Stimulated activated naive CD8-positive, alpha-beta T cell treated with anti-CD3 and anti-CD28 coated beads, Interleukin-15, Interleukin-2, amounts not matched to agents 100 ng/mL and 50 ng/mL, for 24 hours (primary cell): Measurements from ENCODE around the gene COL2A1.
A peak's percentile ranks its signal among the peaks of the same experiment; 100 is the strongest.

ENCODE experiments used
- H3K27ac Mint-ChIP-seq: one replicate; pipeline ENCODE4 v1.8.0; 2021; ENCODE audit warnings: mild to moderate bottlenecking, mixed read lengths
- H3K27me3 Mint-ChIP-seq: one replicate; pipeline ENCODE4 v1.8.0; 2021; ENCODE audit warnings: mixed read lengths
- H3K36me3 Mint-ChIP-seq: one replicate; pipeline ENCODE4 v1.8.0; 2021; ENCODE audit warnings: low read depth, mixed read lengths
- H3K4me1 Mint-ChIP-seq: one replicate; pipeline ENCODE4 v1.8.0; 2021; ENCODE audit warnings: low read depth, mixed read lengths
- H3K4me3 Mint-ChIP-seq: one replicate; pipeline ENCODE4 v1.8.0; 2021; ENCODE audit warnings: mild to moderate bottlenecking, mixed read lengths
- H3K9me3 Mint-ChIP-seq: one replicate; pipeline ENCODE4 v1.8.0; 2021; ENCODE audit warnings: mixed read lengths

Gene COL2A1

DNA sequence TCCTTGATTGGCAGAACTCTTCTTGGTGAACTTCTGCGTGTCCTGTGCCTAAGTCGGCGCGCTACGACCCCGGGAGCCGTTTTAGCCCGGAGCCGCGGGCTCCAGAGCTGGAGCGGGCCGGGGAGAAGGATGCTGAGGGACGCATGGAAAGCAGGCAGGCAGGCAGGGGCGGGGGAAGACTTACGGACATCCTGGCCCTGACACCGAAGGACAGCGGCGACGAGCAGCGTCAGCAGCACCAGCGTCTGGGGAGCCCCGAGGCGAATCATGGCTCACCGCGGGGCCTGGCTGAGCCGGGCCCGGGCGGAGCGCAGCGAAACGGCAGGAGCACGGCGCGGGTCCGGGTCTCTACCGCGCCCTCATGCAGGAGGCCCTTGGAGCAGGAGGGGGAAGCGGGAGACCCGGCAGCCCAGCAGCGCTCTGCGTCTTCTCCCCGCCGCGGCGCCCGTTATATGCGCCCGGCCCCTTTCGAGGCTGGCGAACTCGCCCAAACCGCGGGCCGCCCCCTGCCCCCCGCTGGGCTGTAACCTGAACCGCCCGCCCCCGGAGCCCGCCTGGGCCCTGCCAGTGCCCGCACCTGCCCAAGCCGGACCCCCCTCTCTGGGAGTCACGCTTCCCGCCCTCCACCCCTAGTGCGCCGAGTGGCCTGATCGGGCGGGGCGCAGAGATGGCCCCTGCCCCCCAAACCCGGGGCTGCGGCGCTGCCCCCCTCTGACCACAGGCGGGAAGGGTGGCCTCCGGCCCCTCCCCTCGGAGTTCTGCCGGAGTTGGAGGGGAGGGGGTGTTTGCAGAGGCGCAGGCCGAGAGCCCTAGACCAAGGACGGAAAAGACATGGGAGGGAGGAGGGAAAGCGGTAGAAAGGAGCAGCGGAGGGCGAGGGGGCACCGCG, at the start of gene COL2A1:
Gene COL2A1 (minus strand): TSS at position 424 of the 889 bp plus-strand sequence. CDS start 155 bp downstream, at position 269.
- H3K27ac Mint-ChIP-seq = no peak within 1 kb of the TSS
- no peaks in the 10 kb centered on the region for H3K9me3 Mint-ChIP-seq
- peak within 1 kb of the TSS; percentile 69 for H3K4me3 Mint-ChIP-seq
- peaks cover 40% of the 10 kb centered on the region for H3K4me1 Mint-ChIP-seq
- peaks cover 96% of the 10 kb centered on the region for H3K27me3 Mint-ChIP-seq
- no peaks in the 10 kb centered on the region for H3K36me3 Mint-ChIP-seq

DNA sequence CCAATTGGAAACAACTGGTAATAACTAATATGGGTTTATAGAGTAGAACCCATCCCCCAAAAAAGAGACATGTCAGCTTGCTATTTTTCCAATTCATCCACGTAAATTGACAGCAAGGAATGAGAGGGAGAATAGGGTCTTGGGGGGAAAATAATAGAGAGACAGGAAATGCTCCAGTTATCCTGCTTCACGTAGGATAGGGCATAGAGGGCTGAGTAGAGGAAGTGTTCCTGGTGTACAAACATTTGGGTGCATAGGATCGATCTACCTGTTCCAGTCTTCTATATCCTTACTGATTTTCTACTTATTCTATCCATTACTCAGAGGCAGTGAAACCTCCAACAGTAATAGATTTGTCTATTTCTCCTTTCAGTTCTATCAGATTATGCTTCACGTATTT, 49.6 kb upstream of the COL2A1 start:
- Mint-ChIP-seq H3K27me3 (no peaks in the 10 kb centered on the region), H3K4me3 (no peak overlapping the region), H3K4me1 (no peaks in the 10 kb centered on the region), H3K9me3 (peaks cover 7% of the 10 kb centered on the region), H3K27ac (no peak overlapping the region), H3K36me3 (peaks cover 18% of the 10 kb centered on the region)

DNA sequence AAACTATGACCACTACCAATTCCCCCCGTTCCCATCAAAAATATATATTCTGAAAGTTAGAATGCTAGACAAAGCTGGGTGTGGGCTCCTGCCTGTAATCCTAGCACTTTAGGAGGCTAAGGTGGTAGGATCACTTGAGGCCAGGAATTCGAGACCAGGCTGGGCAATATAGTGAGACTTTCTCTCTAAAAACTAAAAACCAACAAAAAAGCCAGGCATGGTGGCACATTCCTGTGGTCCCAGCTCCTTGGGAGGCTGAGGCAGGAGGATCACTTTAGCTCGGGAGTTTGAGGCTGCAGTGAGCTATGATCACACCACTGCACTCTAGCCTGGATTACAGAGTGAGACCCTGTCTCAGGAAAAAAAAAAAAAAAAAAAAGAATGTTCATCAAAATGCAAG, 48.8 kb upstream of the COL2A1 start:
- Mint-ChIP-seq H3K4me3 (no peak overlapping the region), H3K36me3 (peaks cover 18% of the 10 kb centered on the region), H3K27ac (no peak overlapping the region), H3K4me1 (no peaks in the 10 kb centered on the region), H3K9me3 (no peaks in the 10 kb centered on the region), H3K27me3 (no peaks in the 10 kb centered on the region)

DNA sequence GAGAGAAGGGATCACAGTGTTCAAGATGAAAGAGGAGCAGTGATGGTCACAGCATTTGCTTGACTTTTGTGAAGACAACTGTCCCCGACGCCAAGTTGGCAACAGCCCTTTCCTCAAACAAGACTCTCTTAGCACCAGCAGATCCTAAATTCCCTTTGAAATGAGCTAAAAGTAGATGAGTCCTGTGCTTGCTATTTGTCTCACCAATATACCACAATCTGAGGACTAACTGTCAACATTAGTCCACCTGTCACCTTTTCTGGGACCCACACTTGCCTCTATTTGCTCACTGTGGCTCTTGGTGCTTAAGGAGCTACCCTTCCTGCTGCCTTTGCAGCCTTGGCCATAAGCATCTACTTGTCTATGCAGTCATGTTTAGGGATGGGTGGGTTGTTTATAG, 47.4 kb upstream of the COL2A1 start:
- no peak overlapping the region for H3K4me3 Mint-ChIP-seq
- H3K36me3 Mint-ChIP-seq = peaks cover 30% of the 10 kb centered on the region
- no peaks in the 10 kb centered on the region for H3K27me3 Mint-ChIP-seq
- H3K9me3 Mint-ChIP-seq = no peaks in the 10 kb centered on the region
- no peak overlapping the region for H3K27ac Mint-ChIP-seq
- H3K4me1 Mint-ChIP-seq = no peaks in the 10 kb centered on the region

DNA sequence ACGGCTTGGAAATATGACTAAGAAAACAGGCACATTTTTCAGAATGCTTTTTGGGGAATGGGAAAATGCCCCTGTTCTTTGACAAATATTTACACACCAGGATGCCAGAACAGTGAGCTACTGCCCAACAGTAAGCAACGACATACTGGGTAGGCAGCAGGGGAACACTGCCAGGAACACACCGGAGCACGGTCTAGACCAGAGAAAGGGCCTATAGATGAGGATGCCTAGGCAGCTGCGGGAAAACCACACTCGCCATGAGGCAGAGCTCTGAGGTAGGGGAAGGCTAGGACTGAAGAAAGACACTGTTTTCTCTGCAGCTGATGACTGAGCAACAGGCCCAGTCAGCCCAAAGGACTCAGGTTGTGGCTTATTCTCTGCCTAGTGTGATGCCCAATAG, 45.9 kb upstream of the COL2A1 start:
- Mint-ChIP-seq H3K9me3 (no peaks in the 10 kb centered on the region), H3K4me1 (no peaks in the 10 kb centered on the region), H3K27me3 (no peaks in the 10 kb centered on the region), H3K4me3 (no peak overlapping the region), H3K27ac (no peak overlapping the region), H3K36me3 (peaks cover 45% of the 10 kb centered on the region)

DNA sequence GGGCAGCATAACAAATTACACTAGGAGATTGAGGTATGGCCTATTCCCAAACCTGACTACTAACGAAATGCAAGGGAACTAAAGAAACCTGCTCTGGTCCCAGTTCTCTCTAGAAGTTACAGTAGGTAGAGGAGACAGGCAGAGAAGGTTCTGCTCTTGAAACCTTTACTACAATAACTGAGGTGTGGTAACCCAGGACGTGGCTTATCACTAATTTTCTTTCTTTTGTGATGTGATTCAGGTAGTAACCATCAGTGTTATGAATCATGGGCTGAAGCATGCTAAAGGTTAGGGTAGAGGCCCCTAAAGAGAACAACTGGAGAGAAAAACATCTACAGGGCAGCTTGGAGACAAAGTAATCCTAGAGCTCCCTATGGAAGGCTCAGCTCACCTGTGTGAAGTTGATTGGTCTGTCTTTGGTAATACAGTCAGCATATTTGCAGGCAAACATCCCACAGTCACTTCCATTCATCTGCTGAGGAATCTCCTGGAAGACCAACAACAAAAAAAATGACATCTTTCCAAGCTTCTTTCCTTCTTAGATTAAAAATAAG, 41.8 kb upstream of the COL2A1 start:
- peaks cover 59% of the 10 kb centered on the region for H3K36me3 Mint-ChIP-seq
- H3K27ac Mint-ChIP-seq = no peak overlapping the region
- no peak overlapping the region for H3K4me3 Mint-ChIP-seq
- H3K9me3 Mint-ChIP-seq = no peaks in the 10 kb centered on the region
- no peaks in the 10 kb centered on the region for H3K4me1 Mint-ChIP-seq
- no peaks in the 10 kb centered on the region for H3K27me3 Mint-ChIP-seq

DNA sequence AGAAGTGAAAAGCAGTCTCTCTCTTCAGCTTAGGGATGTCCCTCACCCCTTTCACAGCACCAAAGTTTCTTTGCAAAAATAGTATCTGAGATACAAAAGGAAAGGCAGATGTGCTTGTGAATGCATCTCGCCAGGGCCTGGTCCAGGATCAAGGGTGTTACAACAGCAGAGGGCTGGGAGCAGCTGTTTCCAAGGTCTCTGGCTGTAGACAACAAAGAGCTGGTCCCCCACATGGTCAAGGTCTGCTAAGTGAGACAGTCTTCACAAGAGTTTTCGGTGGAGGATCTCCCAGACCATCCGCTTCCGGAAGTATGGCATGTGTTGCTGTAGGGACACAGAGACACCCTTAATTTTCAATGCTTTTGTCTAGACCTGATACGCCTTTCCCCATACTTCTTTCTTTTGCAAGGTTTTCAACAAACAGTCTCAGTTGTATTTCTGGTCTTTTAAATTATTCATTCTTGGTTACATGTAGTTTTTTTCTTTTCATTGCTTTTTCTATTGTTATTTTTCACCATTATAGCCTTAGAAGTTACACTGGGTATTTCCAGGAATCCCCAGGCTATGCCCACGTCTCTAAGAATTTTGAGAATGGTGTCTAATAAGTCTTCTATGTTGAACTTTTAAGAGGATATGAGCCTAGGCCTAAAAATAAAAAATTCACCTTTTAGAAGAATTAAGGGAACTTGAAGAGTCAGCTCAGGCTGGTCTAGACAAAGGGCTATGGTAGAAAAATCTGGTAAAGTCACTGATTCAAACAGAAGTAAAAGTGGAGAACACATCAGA, 41.0 kb upstream of the COL2A1 start:
- no peaks in the 10 kb centered on the region for H3K9me3 Mint-ChIP-seq
- no peak overlapping the region for H3K4me3 Mint-ChIP-seq
- no peak overlapping the region for H3K27ac Mint-ChIP-seq
- H3K4me1 Mint-ChIP-seq = no peaks in the 10 kb centered on the region
- H3K36me3 Mint-ChIP-seq = peaks cover 59% of the 10 kb centered on the region
- H3K27me3 Mint-ChIP-seq = no peaks in the 10 kb centered on the region

DNA sequence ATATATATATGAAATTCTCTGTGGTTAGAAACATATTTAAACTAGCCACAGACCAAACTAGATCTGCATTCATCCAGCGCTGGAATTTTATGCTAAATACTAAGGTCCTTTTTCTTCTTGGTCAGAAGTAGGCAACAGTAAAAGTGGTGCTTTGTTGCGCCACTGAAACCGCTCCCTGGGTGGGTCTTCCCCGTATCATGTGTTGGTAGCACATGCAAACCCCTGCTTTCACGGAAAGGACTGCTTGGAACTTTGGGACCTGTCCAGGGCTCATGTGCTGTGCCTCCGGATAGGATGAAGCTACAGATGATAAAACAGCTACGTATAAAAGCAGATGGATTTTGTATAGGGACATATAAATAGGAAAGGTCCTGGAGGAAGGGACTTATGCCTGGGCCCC, 40.1 kb upstream of the COL2A1 start:
- H3K27me3 Mint-ChIP-seq = no peaks in the 10 kb centered on the region
- H3K9me3 Mint-ChIP-seq = no peaks in the 10 kb centered on the region
- H3K27ac Mint-ChIP-seq = no peak overlapping the region
- H3K4me1 Mint-ChIP-seq = no peaks in the 10 kb centered on the region
- H3K36me3 Mint-ChIP-seq = peaks cover 59% of the 10 kb centered on the region
- no peak overlapping the region for H3K4me3 Mint-ChIP-seq

DNA sequence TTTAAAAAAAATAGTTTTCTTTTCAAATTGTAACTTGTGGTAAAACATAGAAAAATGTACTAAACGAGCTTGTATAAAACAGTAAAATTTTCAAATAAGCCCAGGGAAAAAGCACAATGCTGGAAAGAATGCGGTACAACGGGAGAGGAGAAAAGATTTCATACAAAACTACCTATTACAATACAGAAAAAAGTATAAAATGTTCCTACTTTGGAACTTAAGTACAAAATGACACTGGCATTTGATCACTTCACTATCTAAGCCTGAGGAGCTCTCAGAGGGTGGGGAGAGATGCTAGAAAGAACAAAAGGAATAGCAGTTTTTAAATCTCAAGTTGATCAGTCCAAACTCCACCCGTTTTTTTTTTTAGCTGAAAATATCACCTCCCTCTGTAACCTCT, 39.5 kb upstream of the COL2A1 start:
- peaks cover 53% of the 10 kb centered on the region for H3K36me3 Mint-ChIP-seq
- H3K4me1 Mint-ChIP-seq = no peaks in the 10 kb centered on the region
- H3K27me3 Mint-ChIP-seq = no peaks in the 10 kb centered on the region
- no peak overlapping the region for H3K27ac Mint-ChIP-seq
- no peak overlapping the region for H3K4me3 Mint-ChIP-seq
- no peaks in the 10 kb centered on the region for H3K9me3 Mint-ChIP-seq

DNA sequence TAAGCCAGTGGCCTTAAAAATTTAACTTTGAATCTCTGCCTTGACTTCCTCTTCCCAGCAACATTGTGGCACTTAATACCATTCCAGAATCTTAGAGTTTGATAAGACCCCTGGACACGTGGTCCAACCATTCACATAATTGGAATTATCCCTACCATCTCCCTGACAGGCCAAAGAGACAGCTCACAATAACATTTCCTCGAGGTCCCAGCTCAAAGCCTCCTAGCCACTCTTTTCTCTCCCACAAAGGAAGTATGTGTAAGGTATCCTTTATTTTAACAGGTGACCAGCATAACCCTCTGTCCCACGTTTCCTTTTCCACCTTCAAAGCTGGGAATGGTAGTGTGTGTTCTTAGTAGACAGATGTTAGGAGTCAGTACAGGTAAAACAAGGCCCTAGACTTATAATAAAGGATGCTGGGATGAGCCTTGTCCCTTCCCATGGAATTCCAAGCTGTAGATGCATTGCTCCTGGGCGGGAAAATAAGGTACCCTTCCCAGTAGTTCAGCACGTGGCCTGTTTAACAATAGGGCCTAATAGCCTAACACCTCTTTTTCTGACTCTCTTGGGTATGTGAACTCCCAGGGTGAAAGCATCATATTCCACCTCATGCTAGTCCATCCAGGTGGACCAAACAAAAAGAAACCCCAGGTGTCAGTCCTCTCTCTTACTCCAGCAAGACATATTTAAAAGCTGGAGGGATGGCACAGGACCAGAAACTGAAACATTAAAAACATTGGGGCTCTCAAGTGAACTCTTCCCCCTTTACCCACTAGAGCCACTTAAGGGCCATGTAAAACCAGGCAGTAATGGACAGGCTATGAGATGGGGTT, 37.5 kb upstream of the COL2A1 start:
- Mint-ChIP-seq H3K9me3 (no peaks in the 10 kb centered on the region), H3K27me3 (no peaks in the 10 kb centered on the region), H3K36me3 (peaks cover 34% of the 10 kb centered on the region), H3K27ac (no peak overlapping the region), H3K4me1 (no peaks in the 10 kb centered on the region), H3K4me3 (no peak overlapping the region)

DNA sequence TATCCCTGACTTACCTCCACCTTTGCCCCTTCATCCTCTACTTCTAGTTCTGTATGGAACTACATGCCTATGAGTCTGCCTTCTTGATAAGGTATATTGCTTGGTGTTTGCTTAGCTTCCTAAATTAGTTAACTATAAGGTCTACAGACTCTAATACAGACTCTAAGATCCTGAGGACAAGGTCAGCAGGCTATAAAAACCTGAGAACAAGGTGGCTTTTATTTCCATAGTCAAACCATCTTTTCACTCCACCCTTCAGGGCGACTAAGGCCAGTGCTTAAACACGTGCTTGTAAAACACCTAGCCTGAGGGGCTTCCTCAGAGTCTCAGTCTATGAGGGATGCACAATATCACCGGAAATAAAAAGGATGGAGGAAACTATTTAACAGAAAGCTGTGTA, 36.1 kb upstream of the COL2A1 start:
- no peaks in the 10 kb centered on the region for H3K4me1 Mint-ChIP-seq
- H3K36me3 Mint-ChIP-seq = peaks cover 19% of the 10 kb centered on the region
- no peaks in the 10 kb centered on the region for H3K9me3 Mint-ChIP-seq
- H3K4me3 Mint-ChIP-seq = no peak overlapping the region
- H3K27ac Mint-ChIP-seq = no peak overlapping the region
- no peaks in the 10 kb centered on the region for H3K27me3 Mint-ChIP-seq

DNA sequence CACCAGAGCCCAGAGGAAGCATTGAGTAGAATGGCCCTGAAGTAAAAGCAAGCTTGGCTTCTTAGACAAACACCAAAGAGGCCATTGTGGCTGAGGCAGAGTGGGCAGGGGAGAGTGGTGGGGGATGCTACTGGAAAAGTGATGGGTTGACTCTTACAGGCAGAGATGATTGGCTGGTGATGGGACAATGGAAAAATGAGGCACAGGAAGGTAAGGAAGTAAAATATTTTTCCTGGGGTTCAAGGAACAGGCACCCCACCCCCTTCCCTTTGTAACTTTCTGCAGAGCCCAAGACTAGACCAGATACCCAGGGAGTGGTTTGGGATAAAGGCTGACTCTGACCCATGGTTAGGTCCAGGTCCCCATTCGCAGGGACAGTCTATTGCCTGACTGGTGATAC, 34.9 kb upstream of the COL2A1 start:
- Mint-ChIP-seq H3K36me3 (peaks cover 10% of the 10 kb centered on the region), H3K27ac (no peak overlapping the region), H3K27me3 (no peaks in the 10 kb centered on the region), H3K4me3 (no peak overlapping the region), H3K4me1 (no peaks in the 10 kb centered on the region), H3K9me3 (no peaks in the 10 kb centered on the region)

DNA sequence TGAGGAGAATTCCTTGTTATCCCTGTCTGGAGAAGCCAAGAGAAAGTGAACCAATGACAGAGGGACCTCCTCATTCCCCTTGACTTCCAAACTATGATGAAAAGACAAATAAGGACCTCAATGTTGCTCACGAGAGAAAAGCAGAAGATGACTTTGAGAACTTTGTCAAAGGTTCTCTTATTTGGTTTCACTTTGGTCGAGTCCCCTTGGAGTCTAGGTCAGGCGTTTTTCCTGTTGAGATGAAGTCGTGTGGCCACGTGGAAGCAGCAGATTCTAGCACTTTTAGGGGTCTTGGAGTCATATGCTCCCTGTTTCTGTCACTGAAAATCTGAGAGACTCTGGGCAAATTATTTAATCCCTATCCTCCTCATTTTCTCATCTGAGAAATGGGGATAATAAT, 33.8 kb upstream of the COL2A1 start:
- H3K4me1 Mint-ChIP-seq = no peaks in the 10 kb centered on the region
- H3K4me3 Mint-ChIP-seq = no peak overlapping the region
- H3K36me3 Mint-ChIP-seq = peaks cover 1% of the 10 kb centered on the region
- H3K27me3 Mint-ChIP-seq = no peaks in the 10 kb centered on the region
- H3K27ac Mint-ChIP-seq = no peak overlapping the region
- no peaks in the 10 kb centered on the region for H3K9me3 Mint-ChIP-seq

DNA sequence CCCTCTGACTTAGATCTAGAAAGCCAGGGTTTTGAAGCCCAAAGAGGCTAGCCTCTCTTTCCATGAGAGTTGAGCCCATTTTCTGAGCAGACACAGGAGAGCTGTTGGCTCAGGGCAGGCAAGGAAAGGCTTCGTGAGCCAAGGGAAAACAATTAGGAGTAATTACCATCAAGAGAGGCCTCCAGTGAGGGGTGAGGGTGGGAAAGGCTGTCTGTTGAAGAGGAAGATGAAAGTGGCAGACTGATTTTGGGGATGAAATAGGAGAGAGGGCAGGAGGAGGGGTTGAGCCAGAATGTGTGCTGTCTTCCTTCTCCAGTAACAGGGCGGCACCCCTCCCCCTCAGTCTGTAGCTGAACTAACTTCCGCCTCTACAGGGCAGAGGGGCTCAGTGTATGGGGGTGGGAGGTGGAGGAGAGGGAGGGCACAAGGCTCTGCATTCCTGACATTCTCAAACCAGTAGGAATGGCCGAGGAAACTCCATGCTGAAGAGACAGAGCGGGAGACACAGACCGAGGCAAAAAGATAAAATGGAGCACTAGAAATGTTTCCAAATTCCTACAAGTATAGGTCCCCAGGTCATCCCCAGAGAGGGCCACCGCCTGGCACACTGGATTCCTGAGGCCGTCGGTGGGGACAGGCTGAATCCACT, 33.1 kb upstream of the COL2A1 start:
- H3K4me3 Mint-ChIP-seq = no peak overlapping the region
- no peaks in the 10 kb centered on the region for H3K9me3 Mint-ChIP-seq
- H3K27ac Mint-ChIP-seq = no peak overlapping the region
- H3K27me3 Mint-ChIP-seq = no peaks in the 10 kb centered on the region
- H3K4me1 Mint-ChIP-seq = no peaks in the 10 kb centered on the region
- H3K36me3 Mint-ChIP-seq = no peaks in the 10 kb centered on the region
